ENCODE data around the gene JAG2.

- TF ChIP-seq POLR2AphosphoS5 (IDR thresholded peaks at IDR 0.05) = no peak
- no peak for TF ChIP-seq CTCF (IDR thresholded peaks at IDR 0.05)
- TF ChIP-seq EP300 (IDR thresholded peaks at IDR 0.05; ENCODE audit: low read depth) = no peak
- TF ChIP-seq POLR2A (IDR thresholded peaks at IDR 0.05) = no peak
Measured at GRCh38 chr14:105216490-105217247, 48.1 kb upstream of the JAG2 start.
